K562 (cell line): ENCODE measurements around the gene KIF26A.

Experiments
- POU5F1 ChIP-seq: fragments of 150-350 bp; IDR thresholded peaks from 2 replicates; pipeline ENCODE4 v1.6.1; 2014; ENCODE audit warnings: borderline replicate concordance, low read length, low read depth, mild to moderate bottlenecking; ENCODE audit not compliant: partially characterized antibody
- SREBF2 ChIP-seq: sonication (generic); formaldehyde crosslinking; IDR thresholded peaks from 2 replicates; pipeline ENCODE4 v1.4.0; 2020; ENCODE audit warnings: mild to moderate bottlenecking, missing genetic modification reagents
- TFAM ChIP-seq: fragments of 250-450 bp; sonication (Bioruptor Pico); conservative IDR thresholded peaks from 2 replicates; pipeline ENCODE4 v1.5.0; 2021; ENCODE audit warnings: mild to moderate bottlenecking, moderate library complexity
- ZFP36 ChIP-seq: fragments of 150-350 bp; IDR thresholded peaks from 2 replicates; pipeline ENCODE4 v1.6.1; 2018; ENCODE audit warnings: low read length, low read depth; ENCODE audit not compliant: partially characterized antibody

GRCh38 chr14:104229534-104230055 is 91.2 kb downstream of the KIF26A start:
- TF ChIP-seq SREBF2 (CRISPR knock-in tag) (no peak), TFAM (CRISPR knock-in tag) (no peak), POU5F1 (no peak), ZFP36 (no peak)
